Neural cell (in vitro differentiated cells): ENCODE results near the gene KRTAP10-6.

Experiments used
- CTCF ChIP-seq: fragments of 450-650 bp; IDR thresholded peaks from 2 replicates; pipeline ENCODE4 v1.5.1; 2014; ENCODE audit warnings: antibody characterized with exemption, mild to moderate bottlenecking, moderate library complexity; ENCODE audit not compliant: poor library complexity, severe bottlenecking
- EP300 ChIP-seq: fragments of 450-650 bp; conservative IDR thresholded peaks from 2 replicates; pipeline ENCODE4 v1.6.1; 2014; ENCODE audit warnings: antibody characterized with exemption, mild to moderate bottlenecking, moderate library complexity; ENCODE audit not compliant: poor library complexity, severe bottlenecking
- EZH2 ChIP-seq: fragments of 200-600, 300-800 bp; shearing (Covaris generic), sonication (generic); IDR thresholded peaks from 2 replicates; pipeline ENCODE4 v1.6.1; 2014; ENCODE audit warnings: antibody characterized with exemption, low read length, borderline replicate concordance, mild to moderate bottlenecking; ENCODE audit not compliant: insufficient read depth, poor library complexity, severe bottlenecking
- MXI1 ChIP-seq: fragments of 450-650 bp; conservative IDR thresholded peaks from 2 replicates; pipeline ENCODE4 v1.6.1; 2014; ENCODE audit warnings: antibody characterized with exemption, mild to moderate bottlenecking; ENCODE audit not compliant: poor library complexity, severe bottlenecking
- POLR2AphosphoS5 ChIP-seq: IDR thresholded peaks from 2 replicates; pipeline ENCODE4 v1.6.1; 2012
- RAD21 ChIP-seq: fragments of 450-650 bp; conservative IDR thresholded peaks from 2 replicates; pipeline ENCODE4 v1.6.1; 2014; ENCODE audit warnings: antibody characterized with exemption, mild to moderate bottlenecking, moderate library complexity
- REST ChIP-seq: IDR thresholded peaks from 2 replicates; pipeline ENCODE4 v1.6.1; 2012; ENCODE audit warnings: borderline replicate concordance
- SMC3 ChIP-seq: fragments of 450-650 bp; conservative IDR thresholded peaks from 2 replicates; pipeline ENCODE4 v1.6.1; 2014; ENCODE audit warnings: antibody characterized with exemption, mild to moderate bottlenecking, moderate library complexity; ENCODE audit not compliant: poor library complexity
- TAF1 ChIP-seq: IDR thresholded peaks from 2 replicates; pipeline ENCODE4 v1.6.1; 2012; ENCODE audit warnings: low read depth

- TF ChIP-seq CTCF = no peak
- TF ChIP-seq POLR2AphosphoS5 = no peak
- no peak for TF ChIP-seq REST
- no peak for TF ChIP-seq EZH2
- no peak for TF ChIP-seq RAD21
- TF ChIP-seq SMC3 = no peak
- TF ChIP-seq TAF1 = no peak
- no peak for TF ChIP-seq EP300
- no peak for TF ChIP-seq MXI1
Observed at GRCh38 chr21:44557491-44558328, 34.6 kb downstream of the KRTAP10-6 start.
